Smooth muscle cell (in vitro differentiated cells): Measurements from ENCODE around the gene DEGS2. TPM values are rescaled to one million over a fixed set of nuclear protein-coding genes. Genes with fewer than 3 reads are reported as not detected.

Source experiments
- DNase-seq: peaks from one replicate; lab custom pipeline; 2025; ENCODE audit not compliant: unreplicated experiment; lab: John Stamatoyannopoulos, UW
- H2AFZ ChIP-seq: fragments of 200-600 bp; sonication (generic); 2 replicates; pipeline ENCODE4 v1.6.0; 2016; ENCODE audit warnings: antibody characterized with exemption, low read depth, mild to moderate bottlenecking
- H3F3A ChIP-seq: fragments of 200-600 bp; sonication (generic); 2 replicates; pipeline ENCODE4 v1.6.0; 2017; ENCODE audit warnings: antibody characterized with exemption, low read depth
- H3K27ac ChIP-seq: fragments of 200-600 bp; sonication (generic); 2 replicates; pipeline ENCODE4 v1.5.1; 2016; ENCODE audit warnings: low read depth, mild to moderate bottlenecking
- H3K27me3 ChIP-seq: fragments of 200-600 bp; sonication (generic); 2 replicates; pipeline ENCODE4 v1.6.1; 2016; ENCODE audit warnings: low read depth, mild to moderate bottlenecking
- H3K36me3 ChIP-seq: fragments of 200-600 bp; sonication (generic); 2 replicates; pipeline ENCODE4 v1.5.1; 2016; ENCODE audit warnings: low read depth
- H3K4me1 ChIP-seq: fragments of 200-600 bp; sonication (generic); 2 replicates; pipeline ENCODE4 v1.5.1; 2016; ENCODE audit warnings: low read depth
- H3K4me2 ChIP-seq: fragments of 200-600 bp; sonication (generic); 2 replicates; pipeline ENCODE4 v1.6.0; 2016; ENCODE audit warnings: mild to moderate bottlenecking
- H3K4me3 ChIP-seq: fragments of 200-600 bp; sonication (generic); 2 replicates; pipeline ENCODE4 v1.5.1; 2016; ENCODE audit warnings: mild to moderate bottlenecking
- H3K79me2 ChIP-seq: fragments of 200-600 bp; sonication (generic); 2 replicates; pipeline ENCODE4 v1.6.0; 2016; ENCODE audit warnings: low read depth, mild to moderate bottlenecking
- H3K9ac ChIP-seq: fragments of 200-600 bp; sonication (generic); 2 replicates; pipeline ENCODE4 v1.6.0; 2016; ENCODE audit warnings: low read depth
- H3K9me3 ChIP-seq: fragments of 200-600 bp; sonication (generic); replicated peaks from 2 replicates; pipeline ENCODE4 v1.5.1; 2016; ENCODE audit warnings: low read depth
- H4K20me1 ChIP-seq: fragments of 200-600 bp; sonication (generic); 2 replicates; pipeline ENCODE4 v1.6.0; 2016; ENCODE audit warnings: low read depth
- WGBS: methylation state at CpG from one replicate; pipeline ENCODE4 v1.1.7; 2016; ENCODE audit warnings: low lambda C conversion rate; 5-methylcytosine and 5-hydroxymethylcytosine counted together
- polyA plus RNA-seq: library from polyadenylated mRNA; unstranded; fragments of >200 nt; fragmentation: Nextera tagmentation; extraction: Ambion mirVana; gene quantifications from 2 replicates; pipeline ENCODE4 v1.2.1, GENCODE V29; 2016
- total RNA-seq: library from RNA; depleted of rRNA; stranded (reverse); fragments of >200 nt; gene quantifications from 2 replicates; pipeline ENCODE4 v1.2.3, GENCODE V29; 2014
- TF ChIP-seq, protein P1 (sequence below): fragments of 200-600 bp; sonication (generic); IDR thresholded peaks from 2 replicates; pipeline ENCODE4 v1.5.1; 2017; ENCODE audit warnings: borderline replicate concordance, mild to moderate bottlenecking, antibody characterized with exemption; ENCODE audit not compliant: insufficient read depth, poor library complexity, severe bottlenecking

Gene DEGS2
- total and polyA plus RNA-seq, 2 experiments from 2014 or later: 0.45 to 0.83 TPM

DNA sequence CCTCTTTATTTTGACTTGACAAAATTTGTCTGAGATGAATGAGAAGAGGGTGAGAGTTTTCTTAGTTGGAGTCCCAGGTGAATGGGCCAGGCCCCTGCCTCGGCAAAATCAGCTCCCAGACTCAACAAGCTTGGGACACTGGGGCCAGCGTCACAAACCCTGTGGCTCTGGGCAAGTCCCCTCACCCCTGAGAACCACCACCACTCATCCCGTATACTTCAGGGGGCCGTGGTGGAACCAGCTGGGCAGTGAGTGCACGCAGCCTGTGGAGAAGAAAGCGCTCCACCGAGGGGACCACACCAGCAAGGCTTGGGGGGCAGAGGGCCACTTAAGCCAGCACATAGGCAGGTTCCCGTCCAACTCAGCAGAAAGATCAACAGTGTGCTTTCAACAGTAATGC, 40.2 kb downstream of the DEGS2 start:
- Histone ChIP-seq H2AFZ (no peak overlapping the region), H3K9ac (no peak overlapping the region), H3K4me3 (no peak overlapping the region), H3K79me2 (no peaks in the 10 kb centered on the region), H3K9me3 (no peaks in the 10 kb centered on the region), H3K27ac (no peak overlapping the region), H4K20me1 (no peaks in the 10 kb centered on the region), H3K36me3 (no peaks in the 10 kb centered on the region), H3K4me2 (no peak overlapping the region), H3F3A (no peaks in the 10 kb centered on the region), H3K4me1 (no peaks in the 10 kb centered on the region), H3K27me3 (no peaks in the 10 kb centered on the region)
- WGBS: 92% methylated on average over 8 of the region's 8 CpGs
- TF ChIP-seq, protein P1, sequence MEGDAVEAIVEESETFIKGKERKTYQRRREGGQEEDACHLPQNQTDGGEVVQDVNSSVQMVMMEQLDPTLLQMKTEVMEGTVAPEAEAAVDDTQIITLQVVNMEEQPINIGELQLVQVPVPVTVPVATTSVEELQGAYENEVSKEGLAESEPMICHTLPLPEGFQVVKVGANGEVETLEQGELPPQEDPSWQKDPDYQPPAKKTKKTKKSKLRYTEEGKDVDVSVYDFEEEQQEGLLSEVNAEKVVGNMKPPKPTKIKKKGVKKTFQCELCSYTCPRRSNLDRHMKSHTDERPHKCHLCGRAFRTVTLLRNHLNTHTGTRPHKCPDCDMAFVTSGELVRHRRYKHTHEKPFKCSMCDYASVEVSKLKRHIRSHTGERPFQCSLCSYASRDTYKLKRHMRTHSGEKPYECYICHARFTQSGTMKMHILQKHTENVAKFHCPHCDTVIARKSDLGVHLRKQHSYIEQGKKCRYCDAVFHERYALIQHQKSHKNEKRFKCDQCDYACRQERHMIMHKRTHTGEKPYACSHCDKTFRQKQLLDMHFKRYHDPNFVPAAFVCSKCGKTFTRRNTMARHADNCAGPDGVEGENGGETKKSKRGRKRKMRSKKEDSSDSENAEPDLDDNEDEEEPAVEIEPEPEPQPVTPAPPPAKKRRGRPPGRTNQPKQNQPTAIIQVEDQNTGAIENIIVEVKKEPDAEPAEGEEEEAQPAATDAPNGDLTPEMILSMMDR: no peak
- no peak for DNase-seq

- no peak for DNase-seq
- Histone ChIP-seq H3K27me3 (no peaks in the 10 kb centered on the region), H3K79me2 (no peaks in the 10 kb centered on the region), H3K36me3 (no peaks in the 10 kb centered on the region), H3F3A (no peaks in the 10 kb centered on the region), H3K4me1 (no peaks in the 10 kb centered on the region), H3K4me3 (no peak overlapping the region), H4K20me1 (no peaks in the 10 kb centered on the region), H2AFZ (no peak overlapping the region), H3K9ac (no peak overlapping the region), H3K9me3 (no peaks in the 10 kb centered on the region), H3K4me2 (peak overlapping the region; percentile 44), H3K27ac (no peak overlapping the region)
- WGBS: 76% methylated on average over 7 of the region's 7 CpGs
- TF ChIP-seq, protein P1: no peak
Observed at GRCh38 chr14:100118396-100119011, 40.9 kb downstream of the DEGS2 start.

DNA sequence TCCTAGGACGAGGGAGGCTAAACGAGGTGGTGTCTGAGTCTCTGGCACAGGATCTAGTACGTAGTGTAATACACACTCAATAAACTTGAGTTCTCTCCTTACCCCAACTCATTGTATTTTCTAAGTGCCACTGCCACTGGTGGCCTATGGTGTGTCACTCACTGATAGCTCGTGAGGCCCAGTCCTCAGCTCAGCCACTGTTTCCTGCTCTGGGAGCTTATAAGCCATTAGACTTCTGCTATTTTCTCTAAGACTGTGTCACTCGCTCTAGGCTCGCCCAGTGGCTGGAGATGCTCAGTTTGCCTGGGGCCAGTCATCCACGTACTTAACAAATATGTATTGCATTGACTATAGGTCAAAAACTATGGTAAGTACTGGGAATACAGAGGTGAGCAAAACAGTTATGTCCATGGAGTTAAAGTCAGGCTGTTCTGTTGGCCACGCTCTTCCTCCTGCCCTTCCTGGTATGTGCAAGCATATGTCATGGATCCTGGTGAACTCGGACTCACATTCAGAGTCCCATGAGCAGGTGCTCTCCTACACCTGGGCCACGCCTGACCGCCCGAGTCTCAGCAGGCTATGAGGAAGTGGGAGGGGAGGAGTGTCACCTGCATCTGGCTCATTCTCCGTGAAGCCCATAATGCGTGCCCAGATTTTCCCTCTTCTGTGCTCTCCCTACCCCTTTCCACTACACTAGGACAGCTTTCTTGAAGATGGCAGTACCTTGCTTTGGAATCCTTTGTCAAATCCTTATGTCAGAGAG, 41.6 kb downstream of the DEGS2 start:
- Histone ChIP-seq H4K20me1 (no peaks in the 10 kb centered on the region), H3K36me3 (no peaks in the 10 kb centered on the region), H3K9me3 (no peaks in the 10 kb centered on the region), H3K27me3 (no peaks in the 10 kb centered on the region), H3K27ac (no peak overlapping the region), H3K79me2 (no peaks in the 10 kb centered on the region), H3F3A (no peaks in the 10 kb centered on the region), H3K9ac (no peak overlapping the region), H3K4me3 (no peak overlapping the region), H3K4me1 (no peaks in the 10 kb centered on the region), H2AFZ (no peak overlapping the region), H3K4me2 (no peak overlapping the region)
- WGBS: 91% methylated on average over 14 of the region's 14 CpGs
- TF ChIP-seq, protein P1: no peak
- no peak for DNase-seq
